Right lobe of liver (tissue), 6 donors: ENCODE measurements around the gene MSL1. TPM values are rescaled to one million over a fixed set of nuclear protein-coding genes. Genes with fewer than 3 reads are reported as not detected.

ENCODE experiments used
- ATAC-seq, 4 donors: fragments of 200-7000 bp; cut with Tn5 transposase; one replicate each; pipeline ENCODE4 v1.9.1; 2020; ENCODE audit warnings: mild to moderate bottlenecking in 4 of 4, moderate library complexity in 4 of 4
- DNase-seq, 3 donors: peaks; one replicate each; pipeline ENCODE4 v3.0.0-alpha.2; 2020
- H3K27ac ChIP-seq, 3 donors: fragments of 200-600 bp; one replicate each; pipeline ENCODE4 v1.8.0; 2022
- H3K27me3 ChIP-seq, 2 donors: fragments of 200-600 bp; one replicate each; pipeline ENCODE4 v1.8.0; 2022
- H3K36me3 ChIP-seq, 4 donors: fragments of 200-600 bp; sonication (generic) in 1 of 4; one replicate each; pipeline versions ENCODE4 v1.5.1 to v1.8.0; 2017 to 2022; ENCODE audit warnings: control low read depth in 1 of 4
- H3K4me1 ChIP-seq, 4 donors: fragments of 200-600 bp; sonication (generic) in 1 of 4; one replicate each; pipeline versions ENCODE4 v1.5.1 to v1.8.0; 2017 to 2022; ENCODE audit warnings: control low read depth in 1 of 4
- H3K4me3 ChIP-seq, 3 donors: fragments of 200-600 bp; one replicate each; pipeline ENCODE4 v1.8.0; 2022
- H3K9me3 ChIP-seq, 4 donors: fragments of 200-600 bp; sonication (generic) in 1 of 4; one replicate each; pipeline versions ENCODE4 v1.5.1 to v1.8.0; 2017 to 2022; ENCODE audit warnings: control low read depth in 1 of 4
- POLR2A ChIP-seq: fragments of 450-650 bp; IDR thresholded peaks from one replicate; pipeline ENCODE4 v1.6.1; 2017; ENCODE audit warnings: antibody characterized with exemption, mild to moderate bottlenecking
- WGBS: methylation state at CpG from one replicate; pipeline ENCODE4 v1.1.6; 2018; ENCODE audit warnings: low coverage, low lambda C conversion rate; ENCODE audit not compliant: insufficient coverage; ENCODE audit errors: missing lambda C conversion rate; 5-methylcytosine and 5-hydroxymethylcytosine counted together
- intact Hi-C, 2 donors: fragments of 100-400 bp; cut with DNase I; formaldehyde crosslinking; loops; one replicate each; pipeline versions ENCODE4 v1.11.2 to v1.14.1; 2022
- total RNA-seq, 6 experiments: library from RNA; depleted of rRNA in 2 of 6; stranded (reverse); fragments of >200 nt in 2 of 6; fragmentation: NEBNext Ultra II Directional in 3 of 6; extraction: Animal tissue kit (Norgen Biotek cat#: 25700) in 3 of 6; gene quantifications; one replicate each; pipeline versions ENCODE4 v1.1.0 to v1.2.4, GENCODE V29; 2016 to 2023
- TF ChIP-seq, protein P1 (sequence below), 4 donors: fragments of 200-600 bp in 3 of 4; fragments of 450-650 bp in 1 of 4; IDR thresholded peaks; one replicate each; pipeline versions ENCODE4 v1.5.1 to v1.8.0; 2016 to 2022; ENCODE audit warnings: antibody characterized with exemption in 4 of 4, mild to moderate bottlenecking in 2 of 4
- donor health status: DM: no; HTN: yes; CAD: no.
- donor health status: DM: no; HTN: no; CAD: no.
- donor health status: DM: no; HTN: no; CAD: no.
- donor health status: DM: no; HTN: yes; CAD: no.
- donor health status: DM: no; HTN: yes; CAD: no.

MSL1 gene
- total RNA-seq, 6 experiments from 2014 or later, result 31.1 to 43.8 (median 36.0) TPM

DNA sequence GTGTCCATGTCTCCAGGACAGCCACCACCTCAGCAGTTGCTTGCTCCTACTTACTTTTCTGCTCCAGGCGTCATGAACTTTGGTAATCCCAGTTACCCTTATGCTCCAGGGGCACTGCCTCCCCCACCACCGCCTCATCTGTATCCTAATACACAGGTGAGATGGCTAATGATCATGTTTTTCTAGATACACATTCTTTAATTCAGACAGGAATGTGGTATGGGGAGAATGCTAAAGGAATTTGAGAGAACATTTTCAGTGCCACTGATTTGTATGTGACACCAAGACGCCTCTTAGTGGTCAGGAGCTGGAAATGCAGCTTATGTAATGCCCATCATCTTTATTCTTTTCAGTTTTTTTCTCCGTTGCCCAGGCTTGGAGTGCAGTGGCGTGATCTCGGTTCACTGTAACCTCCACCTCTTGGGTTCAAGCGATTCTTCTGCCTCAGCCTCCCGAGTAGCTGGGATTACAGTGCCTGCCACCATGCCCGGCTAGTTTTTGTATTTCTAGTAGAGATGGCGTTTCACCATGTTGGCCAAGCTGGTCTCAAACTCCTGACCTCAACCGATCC, 46.6 kb downstream of the MSL1 start:
- Histone ChIP-seq H3K9me3 (no peaks in the 10 kb centered on the region), H3K36me3 (peaks cover 15 to 85% (median 44%) of the 10 kb centered on the region in 4 donors), H3K4me3 (no peak overlapping the region), H3K4me1 (peaks cover 0 to 10% (median 5%) of the 10 kb centered on the region in 4 donors), H3K27me3 (no peaks in the 10 kb centered on the region), H3K27ac (peak overlapping the region in 2 of 3 donors; percentile 25 to 33)
- 22% methylated on average over 11 of the region's 11 CpGs for WGBS
- DNase-seq (no peak), ATAC-seq (peak; percentile 81 to 91 (median 86))
- TF ChIP-seq, protein P1, sequence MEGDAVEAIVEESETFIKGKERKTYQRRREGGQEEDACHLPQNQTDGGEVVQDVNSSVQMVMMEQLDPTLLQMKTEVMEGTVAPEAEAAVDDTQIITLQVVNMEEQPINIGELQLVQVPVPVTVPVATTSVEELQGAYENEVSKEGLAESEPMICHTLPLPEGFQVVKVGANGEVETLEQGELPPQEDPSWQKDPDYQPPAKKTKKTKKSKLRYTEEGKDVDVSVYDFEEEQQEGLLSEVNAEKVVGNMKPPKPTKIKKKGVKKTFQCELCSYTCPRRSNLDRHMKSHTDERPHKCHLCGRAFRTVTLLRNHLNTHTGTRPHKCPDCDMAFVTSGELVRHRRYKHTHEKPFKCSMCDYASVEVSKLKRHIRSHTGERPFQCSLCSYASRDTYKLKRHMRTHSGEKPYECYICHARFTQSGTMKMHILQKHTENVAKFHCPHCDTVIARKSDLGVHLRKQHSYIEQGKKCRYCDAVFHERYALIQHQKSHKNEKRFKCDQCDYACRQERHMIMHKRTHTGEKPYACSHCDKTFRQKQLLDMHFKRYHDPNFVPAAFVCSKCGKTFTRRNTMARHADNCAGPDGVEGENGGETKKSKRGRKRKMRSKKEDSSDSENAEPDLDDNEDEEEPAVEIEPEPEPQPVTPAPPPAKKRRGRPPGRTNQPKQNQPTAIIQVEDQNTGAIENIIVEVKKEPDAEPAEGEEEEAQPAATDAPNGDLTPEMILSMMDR (IDR thresholded peaks at IDR 0.05), result peak; percentile 75 to 94 (median 78)
- no peak for TF ChIP-seq POLR2A
- intact Hi-C loops, result loop anchor here in 1 of 2 donors (10.0 kb wide), 1 partner anchor 54 kb away; no protein-coding TSS in a partner anchor

DNA sequence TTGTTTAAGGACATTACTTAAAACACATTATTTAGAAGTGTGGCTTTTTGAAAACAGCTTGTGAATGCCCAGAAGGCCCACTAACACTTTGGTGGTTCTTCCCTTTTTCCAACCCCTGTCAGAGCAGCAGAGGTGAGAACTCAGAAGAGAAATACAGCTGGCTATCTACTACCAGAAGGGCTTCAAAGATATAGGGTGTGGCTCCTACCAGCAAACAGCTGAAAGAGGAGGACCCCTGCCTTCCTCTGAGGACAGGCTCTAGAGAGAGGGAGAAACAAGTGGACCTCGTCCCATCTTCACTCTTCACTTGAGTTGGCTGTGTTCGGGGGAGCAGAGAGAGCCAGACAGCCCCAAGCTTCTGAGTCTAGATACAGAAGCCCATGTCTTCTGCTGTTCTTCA, 48.6 kb downstream of the MSL1 start:
- Histone ChIP-seq H3K36me3 (peaks cover 15 to 66% (median 36%) of the 10 kb centered on the region in 4 donors), H3K27me3 (no peaks in the 10 kb centered on the region), H3K4me3 (no peak overlapping the region), H3K9me3 (no peaks in the 10 kb centered on the region), H3K27ac (no peak overlapping the region), H3K4me1 (peaks cover 0 to 17% (median 8%) of the 10 kb centered on the region in 4 donors)
- ATAC-seq (no peak), DNase-seq (peak in 1 of 3 donors; percentile 4)
- TF ChIP-seq, protein P1 (IDR thresholded peaks at IDR 0.05), result no peak
- TF ChIP-seq POLR2A, result no peak
- 100% methylated on average over 2 of the region's 2 CpGs for WGBS
- intact Hi-C loops, result loop anchor here in 1 of 2 donors (10.0 kb wide), 2 partner anchors 116 to 156 kb away; partner anchors contain the start of genes CSF3 and MED24

DNA sequence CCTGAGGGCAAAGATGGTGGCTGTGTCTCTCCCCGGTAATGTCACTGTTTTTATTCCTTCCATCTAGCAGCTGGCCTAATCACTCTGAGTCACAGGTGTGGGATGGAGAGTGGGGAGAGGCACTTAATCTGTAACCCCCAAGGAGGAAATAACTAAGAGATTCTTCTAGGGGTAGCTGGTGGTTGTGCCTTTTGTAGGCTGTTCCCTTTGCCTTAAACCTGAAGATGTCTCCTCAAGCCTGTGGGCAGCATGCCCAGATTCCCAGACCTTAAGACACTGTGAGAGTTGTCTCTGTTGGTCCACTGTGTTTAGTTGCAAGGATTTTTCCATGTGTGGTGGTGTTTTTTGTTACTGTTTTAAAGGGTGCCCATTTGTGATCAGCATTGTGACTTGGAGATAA, 50.0 kb downstream of the MSL1 start:
- ATAC-seq, result no peak

DNA sequence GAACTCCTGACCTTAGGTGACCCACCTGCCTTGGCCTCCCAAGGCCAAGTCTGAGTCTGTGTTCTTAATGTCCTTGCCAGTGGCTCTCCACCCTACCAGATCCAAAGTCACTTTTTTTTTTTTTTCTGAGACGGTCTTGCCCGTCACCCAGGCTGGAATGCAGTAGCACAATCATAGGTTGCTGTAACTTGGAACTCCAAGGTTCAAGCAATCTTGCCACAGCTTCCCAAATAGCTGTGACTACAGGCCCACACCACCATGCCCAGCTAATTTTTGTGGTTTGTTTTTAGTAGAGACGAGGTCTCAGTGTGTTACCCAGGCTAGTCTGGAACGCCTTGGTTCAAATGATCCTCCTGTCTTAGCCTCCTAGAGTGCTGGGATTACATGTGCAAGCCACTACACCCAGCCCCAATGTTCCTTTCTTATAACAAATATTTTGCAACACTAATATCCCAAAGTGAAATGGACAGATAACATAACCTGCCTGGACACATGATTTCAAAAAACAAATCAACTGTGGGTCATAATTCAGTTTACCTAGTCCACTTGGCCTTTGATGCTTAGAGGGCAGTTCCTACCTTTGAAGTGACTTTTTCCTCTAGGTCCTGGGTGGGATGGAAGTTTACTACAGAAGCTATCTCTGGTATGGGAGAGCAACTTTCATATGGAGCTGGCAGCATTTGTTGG, 51.5 kb downstream of the MSL1 start:
- TF ChIP-seq, protein P1 (IDR thresholded peaks at IDR 0.05), result no peak
- no peak for TF ChIP-seq POLR2A
- peaks cover 0 to 29% (median 9%) of the 10 kb centered on the region in 4 donors for H3K4me1 ChIP-seq
- intact Hi-C loops, result loop anchor here in 1 of 2 donors (10.0 kb wide), 2 partner anchors 118 to 158 kb away; partner anchors contain the start of genes CSF3 and MED24
- peak; percentile 39 to 64 (median 58) for ATAC-seq
- peak in 1 of 3 donors; percentile 5 for DNase-seq
- H3K9me3 ChIP-seq, result no peaks in the 10 kb centered on the region
- H3K4me3 ChIP-seq, result no peak overlapping the region
- peaks cover 8 to 39% (median 23%) of the 10 kb centered on the region in 4 donors for H3K36me3 ChIP-seq
- peak overlapping the region in 2 of 3 donors; percentile 39 to 55 for H3K27ac ChIP-seq
- no peaks in the 10 kb centered on the region for H3K27me3 ChIP-seq
- WGBS, result 58% methylated on average over 4 of the region's 4 CpGs

More for the DNA sequence above, 50.0 kb downstream of the MSL1 start:
- 88% methylated on average over 1 of the region's 1 CpG for WGBS
- TF ChIP-seq, protein P1 (IDR thresholded peaks at IDR 0.05), result no peak
- TF ChIP-seq POLR2A, result no peak
- Histone ChIP-seq H3K27me3 (no peaks in the 10 kb centered on the region), H3K4me1 (peaks cover 0 to 17% (median 8%) of the 10 kb centered on the region in 4 donors), H3K4me3 (no peak overlapping the region), H3K36me3 (peaks cover 15 to 54% (median 30%) of the 10 kb centered on the region in 4 donors), H3K9me3 (no peaks in the 10 kb centered on the region), H3K27ac (no peak overlapping the region)
- DNase-seq, result peak in 1 of 3 donors; percentile 2
- intact Hi-C loops, result loop anchor here in 1 of 2 donors (10.0 kb wide), 2 partner anchors 117 to 157 kb away; partner anchors contain the start of genes CSF3 and MED24
